ENCODE results near the gene BYSL. TPM values are rescaled to one million over a fixed set of nuclear protein-coding genes. Genes with fewer than 3 reads are reported as not detected.

BYSL gene
- total and polyA plus RNA-seq, 9 of the 15 experiments (the other 6 are each of a cell fraction or from before 2014, with no cell fraction given) = 22.2 to 92.3 (median 53.4) TPM

GRCh38 chr6:41920921-41921711 lies at the start of gene BYSL, which contains the start of gene MED20 (continued):
- TF ChIP-seq MLX (CRISPR knock-in tag; conservative IDR thresholded peaks at IDR 0.05) (no peak; a peak in 1 of 4 replicates), KLF16 (IDR thresholded peaks at IDR 0.05) (peak; percentile 60), ARID4B (CRISPR knock-in tag; IDR thresholded peaks at IDR 0.05) (peak; percentile 98), RUNX1 (IDR thresholded peaks at IDR 0.05; ENCODE audit: low read depth) (peak; percentile 21; the same call in 1 of the 2 replicates), ZBTB7A (IDR thresholded peaks at IDR 0.05; ENCODE audit: borderline replicate concordance, control insufficient read depth, low read depth, low read length) (peak; percentile 51; the same call in 1 of the 2 replicates), TFE3 (CRISPR knock-in tag; IDR thresholded peaks at IDR 0.05) (no peak), CUX1 (CRISPR knock-in tag; IDR thresholded peaks at IDR 0.05) (no peak), ZC3H8 (IDR thresholded peaks at IDR 0.05) (no peak), NCOA4 (IDR thresholded peaks at IDR 0.05; ENCODE audit: partially characterized antibody) (no peak), HEY1 (CRISPR knock-in tag; IDR thresholded peaks at IDR 0.05; ENCODE audit: borderline replicate concordance) (peak; percentile 59; the same call in 1 of the 2 replicates)
